GM18873 (cell line): ENCODE measurements around the gene PLG.
"Not testable (repeated sequence)": the region's sequence is repeated elsewhere in the genome, so short reads cannot be mapped to it uniquely, and the experiment has no call there.

ENCODE experiments used
- ATAC-seq: cut with Tn5 transposase; IDR thresholded peaks from one replicate; pipeline ENCODE4 v1.9.1; 2021; ENCODE audit warnings: mild to moderate bottlenecking, moderate library complexity, moderate number of reproducible peaks; ENCODE audit not compliant: unreplicated experiment, low FRiP score

The PLG gene

GRCh38 chr6:160696884-160697283 is 5.2 kb upstream of the PLG start:
- not testable (repeated sequence) for ATAC-seq

GRCh38 chr6:160697826-160698225 is 4.2 kb upstream of the PLG start:
- no peak for ATAC-seq

- not testable (repeated sequence) for ATAC-seq
Observed at GRCh38 chr6:160704688-160705087, 2.6 kb downstream of the PLG start.

GRCh38 chr6:160708993-160709392 is 6.9 kb downstream of the PLG start:
- not testable (repeated sequence) for ATAC-seq

- no peak for ATAC-seq
Observed at GRCh38 chr6:160714731-160715316, 12.8 kb downstream of the PLG start.

- no peak for ATAC-seq
Observed at GRCh38 chr6:160730911-160731310, 28.9 kb downstream of the PLG start.

GRCh38 chr6:160733050-160733646 is 31.1 kb downstream of the PLG start:
- peak; percentile 68 for ATAC-seq

GRCh38 chr6:160734627-160735026 is 32.6 kb downstream of the PLG start:
- ATAC-seq: no peak

GRCh38 chr6:160735523-160735922 is 33.5 kb downstream of the PLG start:
- ATAC-seq: peak; percentile 82

GRCh38 chr6:160737934-160738333 is 35.9 kb downstream of the PLG start:
- no peak for ATAC-seq

- ATAC-seq: no peak
Observed at GRCh38 chr6:160739955-160740354, 37.9 kb downstream of the PLG start.

GRCh38 chr6:160741012-160741411 is 39.0 kb downstream of the PLG start:
- ATAC-seq: peak; percentile 99

- peak; percentile 49 for ATAC-seq
Observed at GRCh38 chr6:160742090-160742489, 40.0 kb downstream of the PLG start.

- ATAC-seq: peak; percentile 87
Observed at GRCh38 chr6:160750276-160750689, 48.2 kb downstream of the PLG start.

GRCh38 chr6:160753211-160753610 is 51.2 kb downstream of the PLG start:
- not testable (repeated sequence) for ATAC-seq

- no peak for ATAC-seq
Observed at GRCh38 chr6:160755165-160755564, 53.1 kb downstream of the PLG start.

GRCh38 chr6:160756021-160756420 is 54.0 kb downstream of the PLG start:
- ATAC-seq: no peak

GRCh38 chr6:160756871-160757270 is 54.8 kb downstream of the PLG start:
- ATAC-seq: no peak

GRCh38 chr6:160764847-160765246 is 62.8 kb downstream of the PLG start:
- no peak for ATAC-seq

- no peak for ATAC-seq
Observed at GRCh38 chr6:160765412-160765811, 63.4 kb downstream of the PLG start.

GRCh38 chr6:160766657-160766988 is 64.6 kb downstream of the PLG start:
- no peak for ATAC-seq

GRCh38 chr6:160766989-160767646 is 65.1 kb downstream of the PLG start:
- peak; percentile 91 for ATAC-seq
